RWPE2 (cell line): Measurements from ENCODE around the gene ENOX2.

ENCODE experiments used
- ATAC-seq: fragments of 200-7000 bp; cut with Tn5 transposase; 3 replicates; pipeline ENCODE4 v1.9.1; 2021; ENCODE audit warnings: low read depth
- DNase-seq: peaks from one replicate; pipeline ENCODE4 v3.0.0-alpha.2; 2020; ENCODE audit warnings: low spot score
- H3K27ac ChIP-seq: fragments of 450-650 bp; 2 replicates; pipeline ENCODE4 v1.5.1; 2017; ENCODE audit warnings: mild to moderate bottlenecking; ENCODE audit not compliant: poor library complexity, severe bottlenecking
- H3K27me3 ChIP-seq: fragments of 250-450 bp; sonication (Bioruptor Pico); 2 replicates; pipeline ENCODE4 v1.5.1; 2021; ENCODE audit warnings: mild to moderate bottlenecking, moderate library complexity; ENCODE audit not compliant: insufficient read depth, poor library complexity, severe bottlenecking
- H3K36me3 ChIP-seq: fragments of 250-450 bp; sonication (Bioruptor Pico); 2 replicates; pipeline ENCODE4 v1.5.1; 2020; ENCODE audit warnings: low read depth, mild to moderate bottlenecking, moderate library complexity
- H3K4me1 ChIP-seq: fragments of 250-450 bp; sonication (Bioruptor Pico); 2 replicates; pipeline ENCODE4 v1.5.1; 2021; ENCODE audit warnings: mild to moderate bottlenecking, moderate library complexity; ENCODE audit not compliant: insufficient read depth, poor library complexity, severe bottlenecking
- H3K4me3 ChIP-seq: fragments of 250-450 bp; sonication (Bioruptor Pico); 2 replicates; pipeline ENCODE4 v1.5.1; 2021; ENCODE audit warnings: mild to moderate bottlenecking, moderate library complexity; ENCODE audit not compliant: severe bottlenecking
- H3K9me3 ChIP-seq: fragments of 250-450 bp; sonication (Bioruptor Pico); 2 replicates; pipeline ENCODE4 v1.5.1; 2021; ENCODE audit warnings: mild to moderate bottlenecking, moderate library complexity; ENCODE audit not compliant: severe bottlenecking
- CTCF ChIP-seq: fragments of 450-650 bp; IDR thresholded peaks from one replicate; pipeline ENCODE4 v1.5.1; 2017; ENCODE audit warnings: mild to moderate bottlenecking, moderate library complexity; ENCODE audit not compliant: poor library complexity, severe bottlenecking

ENOX2 gene

GRCh38 chrX:130702867-130703707, 199.9 kb downstream of the ENOX2 start:
- DNase-seq, result no peak
- TF ChIP-seq CTCF, result no peak
- H3K4me3 ChIP-seq, result no peak overlapping the region
- H3K4me1 ChIP-seq, result no peaks in the 10 kb centered on the region
- ATAC-seq, result no peak
- no peaks in the 10 kb centered on the region for H3K27me3 ChIP-seq
- H3K9me3 ChIP-seq, result no peaks in the 10 kb centered on the region
- no peaks in the 10 kb centered on the region for H3K36me3 ChIP-seq
- no peak overlapping the region for H3K27ac ChIP-seq

- DNase-seq, result no peak
- Histone ChIP-seq H3K4me1 (no peaks in the 10 kb centered on the region), H3K36me3 (no peaks in the 10 kb centered on the region), H3K27ac (no peak overlapping the region), H3K27me3 (no peaks in the 10 kb centered on the region), H3K9me3 (no peaks in the 10 kb centered on the region), H3K4me3 (no peak overlapping the region)
- TF ChIP-seq CTCF, result no peak
- ATAC-seq, result no peak
Measured at GRCh38 chrX:130700629-130701028, 202.4 kb downstream of the ENOX2 start.

GRCh38 chrX:130699618-130700017, 203.4 kb downstream of the ENOX2 start:
- no peaks in the 10 kb centered on the region for H3K4me1 ChIP-seq
- H3K27me3 ChIP-seq, result no peaks in the 10 kb centered on the region
- no peak for TF ChIP-seq CTCF
- no peak overlapping the region for H3K27ac ChIP-seq
- H3K4me3 ChIP-seq, result no peak overlapping the region
- no peaks in the 10 kb centered on the region for H3K36me3 ChIP-seq
- no peak for DNase-seq
- no peak for ATAC-seq
- no peaks in the 10 kb centered on the region for H3K9me3 ChIP-seq

- DNase-seq (no peak), ATAC-seq (no peak)
- no peaks in the 10 kb centered on the region for H3K36me3 ChIP-seq
- H3K4me1 ChIP-seq, result no peaks in the 10 kb centered on the region
- no peaks in the 10 kb centered on the region for H3K9me3 ChIP-seq
- TF ChIP-seq CTCF, result no peak
- no peaks in the 10 kb centered on the region for H3K27me3 ChIP-seq
- no peak overlapping the region for H3K27ac ChIP-seq
- no peak overlapping the region for H3K4me3 ChIP-seq
Measured at GRCh38 chrX:130696542-130696941, 206.5 kb downstream of the ENOX2 start.

GRCh38 chrX:130695931-130696330, 207.1 kb downstream of the ENOX2 start:
- DNase-seq, result no peak
- no peaks in the 10 kb centered on the region for H3K4me1 ChIP-seq
- no peak overlapping the region for H3K27ac ChIP-seq
- no peak for TF ChIP-seq CTCF
- no peak overlapping the region for H3K4me3 ChIP-seq
- no peaks in the 10 kb centered on the region for H3K9me3 ChIP-seq
- no peak for ATAC-seq
- no peaks in the 10 kb centered on the region for H3K36me3 ChIP-seq
- no peaks in the 10 kb centered on the region for H3K27me3 ChIP-seq
